NT2/D1 (cell line): Measurements from ENCODE around the gene PRRG4.

Experiments
- DNase-seq: peaks from one replicate; pipeline ENCODE4 v3.0.0-alpha.2; 2011; ENCODE audit warnings: low read depth, low spot score
- H3K27me3 ChIP-seq: 2 replicates; pipeline ENCODE4 v1.6.0; 2011; ENCODE audit warnings: mild to moderate bottlenecking; ENCODE audit not compliant: insufficient read length, insufficient read depth
- H3K36me3 ChIP-seq: 2 replicates; pipeline ENCODE4 v1.6.1; 2011; ENCODE audit warnings: mild to moderate bottlenecking, low read length, mixed read lengths; ENCODE audit not compliant: insufficient read depth, insufficient read length
- H3K4me1 ChIP-seq: 2 replicates; pipeline ENCODE4 v1.5.1; 2011; ENCODE audit not compliant: insufficient read depth, insufficient read length
- H3K4me3 ChIP-seq: 2 replicates; pipeline ENCODE4 v1.5.1; 2011; ENCODE audit warnings: low read depth; ENCODE audit not compliant: insufficient read length
- H3K9ac ChIP-seq: 2 replicates; pipeline ENCODE4 v1.6.0; 2011; ENCODE audit warnings: low read depth; ENCODE audit not compliant: insufficient read length
- H3K9me3 ChIP-seq: 2 replicates; pipeline ENCODE4 v1.5.1; 2011; ENCODE audit warnings: mild to moderate bottlenecking, low read length; ENCODE audit not compliant: insufficient read depth
- SUZ12 ChIP-seq: IDR thresholded peaks from 2 replicates; pipeline ENCODE4 v1.6.1; 2011; ENCODE audit not compliant: insufficient read length, insufficient read depth; ENCODE audit errors: extremely low read depth
- YY1 ChIP-seq: IDR thresholded peaks from 2 replicates; pipeline ENCODE4 v1.6.1; 2011; ENCODE audit not compliant: insufficient read length, insufficient read depth
- ZNF274 ChIP-seq: IDR thresholded peaks from 2 replicates; pipeline ENCODE4 v1.6.1; 2011; ENCODE audit warnings: mild to moderate bottlenecking, low read depth, low read length

PRRG4 gene

GRCh38 chr11:32892355-32893092 lies 62.8 kb downstream of the PRRG4 start, which contains the start of gene QSER1:
TSS of gene QSER1 (plus strand) at chr11:32892811. CDS start at chr11:32893126, 315 bp downstream.
- DNase-seq: no peak
- TF ChIP-seq ZNF274 (no peak), SUZ12 (no peak), YY1 (no peak)
- H3K4me3 ChIP-seq: peak within 1 kb of the TSS; percentile 79

GRCh38 chr11:32893093-32893342 lies 63.3 kb downstream of the PRRG4 start:
- peak overlapping the region; percentile 77 for H3K4me3 ChIP-seq
- no peak for TF ChIP-seq YY1
- no peak for TF ChIP-seq SUZ12
- TF ChIP-seq ZNF274: no peak
- H3K36me3 ChIP-seq: peaks cover 7% of the 10 kb centered on the region
- no peaks in the 10 kb centered on the region for H3K27me3 ChIP-seq
- H3K9ac ChIP-seq: peak overlapping the region; percentile 88
- H3K4me1 ChIP-seq: no peaks in the 10 kb centered on the region
- DNase-seq: no peak
- H3K9me3 ChIP-seq: peaks cover 14% of the 10 kb centered on the region; the same call in 1 of the 2 replicates

More at GRCh38 chr11:32892355-32893092, 62.8 kb downstream of the PRRG4 start, which contains the start of gene QSER1:
- H3K9me3 ChIP-seq: peaks cover 19% of the 10 kb centered on the region; the same call in 1 of the 2 replicates
- peak within 1 kb of the TSS; percentile 97 for H3K9ac ChIP-seq
- H3K4me1 ChIP-seq: no peaks in the 10 kb centered on the region
- H3K36me3 ChIP-seq: peaks cover 2% of the 10 kb centered on the region
- no peaks in the 10 kb centered on the region for H3K27me3 ChIP-seq

- no peaks in the 10 kb centered on the region for H3K27me3 ChIP-seq
- no peaks in the 10 kb centered on the region for H3K4me1 ChIP-seq
- peaks cover 11% of the 10 kb centered on the region for H3K36me3 ChIP-seq
- peak overlapping the region; percentile 77 for H3K4me3 ChIP-seq
- peak overlapping the region; percentile 88 for H3K9ac ChIP-seq
- H3K9me3 ChIP-seq: peaks cover 8% of the 10 kb centered on the region; the same call in 1 of the 2 replicates
- DNase-seq: no peak
- TF ChIP-seq YY1: no peak
Measured at GRCh38 chr11:32893343-32894148, 63.8 kb downstream of the PRRG4 start.

- Histone ChIP-seq H3K9ac (peak overlapping the region; percentile 88), H3K4me3 (peak overlapping the region; percentile 77), H3K27me3 (no peaks in the 10 kb centered on the region), H3K4me1 (no peaks in the 10 kb centered on the region), H3K9me3 (0 out of 2 replicates have a peak, but pooled peaks cover under 1% of the 10 kb centered on the region), H3K36me3 (peaks cover 18% of the 10 kb centered on the region)
- TF ChIP-seq YY1 (no peak), SUZ12 (no peak), ZNF274 (no peak)
- DNase-seq: no peak
Measured at GRCh38 chr11:32894149-32894827, 64.6 kb downstream of the PRRG4 start.

- H3K9me3 ChIP-seq: no peaks in the 10 kb centered on the region
- TF ChIP-seq SUZ12: no peak
- TF ChIP-seq ZNF274: no peak
- TF ChIP-seq YY1: no peak
- peaks cover 24% of the 10 kb centered on the region for H3K36me3 ChIP-seq
- DNase-seq: no peak
- H3K27me3 ChIP-seq: no peaks in the 10 kb centered on the region
- peak overlapping the region; percentile 88 for H3K9ac ChIP-seq
- H3K4me3 ChIP-seq: peak overlapping the region; percentile 77
- H3K4me1 ChIP-seq: no peaks in the 10 kb centered on the region
Measured at GRCh38 chr11:32894921-32895320, 65.2 kb downstream of the PRRG4 start.

GRCh38 chr11:32895471-32895870 lies 65.7 kb downstream of the PRRG4 start:
- no peak for TF ChIP-seq YY1
- TF ChIP-seq ZNF274: no peak
- TF ChIP-seq SUZ12: no peak
- H3K4me1 ChIP-seq: no peaks in the 10 kb centered on the region
- no peak overlapping the region for H3K9ac ChIP-seq
- DNase-seq: no peak
- no peak overlapping the region for H3K4me3 ChIP-seq
- no peaks in the 10 kb centered on the region for H3K27me3 ChIP-seq
- no peaks in the 10 kb centered on the region for H3K9me3 ChIP-seq
- H3K36me3 ChIP-seq: peaks cover 27% of the 10 kb centered on the region

GRCh38 chr11:32897103-32897502 lies 67.4 kb downstream of the PRRG4 start:
- H3K9ac ChIP-seq: no peak overlapping the region
- no peak overlapping the region for H3K4me3 ChIP-seq
- H3K36me3 ChIP-seq: peaks cover 33% of the 10 kb centered on the region
- no peaks in the 10 kb centered on the region for H3K9me3 ChIP-seq
- no peaks in the 10 kb centered on the region for H3K27me3 ChIP-seq
- DNase-seq: no peak
- TF ChIP-seq SUZ12: no peak
- no peak for TF ChIP-seq YY1
- no peak for TF ChIP-seq ZNF274
- H3K4me1 ChIP-seq: no peaks in the 10 kb centered on the region
